ENCODE results near the gene TREX2. TPM values are rescaled to one million over a fixed set of nuclear protein-coding genes. Genes with fewer than 3 reads are reported as not detected.

The TREX2 gene
- total and polyA plus RNA-seq, 4 donors = 0.61 to 1.2 (median 0.64) TPM

DNA sequence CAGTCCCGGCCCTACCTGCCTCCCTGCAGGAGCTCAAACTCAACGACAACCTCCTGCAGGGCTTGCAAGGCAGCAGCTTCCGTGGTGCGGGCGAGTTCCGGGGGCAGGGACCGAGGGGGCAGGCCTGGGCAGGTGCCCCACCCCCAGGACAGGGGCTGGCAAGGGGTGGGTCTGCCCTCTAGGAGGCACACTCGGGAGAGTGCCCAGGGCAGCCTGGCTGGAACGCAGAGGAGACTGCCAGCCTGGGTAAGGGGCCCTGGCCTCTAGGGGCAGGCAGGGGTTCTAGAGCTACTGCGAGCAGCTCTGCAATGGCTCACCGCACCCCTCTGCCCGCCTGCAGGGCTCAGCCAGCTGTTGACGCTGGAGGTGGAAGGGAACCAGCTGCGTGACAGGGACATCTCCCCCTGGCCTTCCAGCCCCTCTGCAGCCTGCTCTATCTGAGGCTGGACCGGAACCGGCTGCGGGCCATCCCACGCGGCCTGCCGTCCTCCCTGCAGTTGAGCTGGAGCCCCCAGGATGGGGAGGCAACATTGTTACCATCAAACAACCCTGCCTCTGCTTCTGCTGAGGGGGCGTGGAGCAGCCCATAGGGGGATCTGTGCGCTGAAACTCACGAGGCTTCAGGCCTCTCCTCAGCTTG, 36.6 kb upstream of the TREX2 start:
- DNase-seq (peak in 1 of 3 donors; percentile 29), ATAC-seq (ENCODE audit: insufficient read depth, low FRiP score) (no peak)
- 84 to 93% methylated on average over 15 to 23 of the region's 23 CpGs for WGBS, 2 donors
- Histone ChIP-seq H3K27ac (ENCODE audit: low read depth in 1 of 2, low read length in 1 of 2) (no peak overlapping the region), H3K4me1 (ENCODE audit: control insufficient read depth in 5 of 5, insufficient read depth in 5 of 5, low read length in 5 of 5) (peaks cover 0 to 37% (median 9%) of the 10 kb centered on the region in 5 donors), H3K9me3 (ENCODE audit: control insufficient read depth in 4 of 4, insufficient read depth in 3 of 4, low read length in 3 of 4) (peaks cover 0 to 3% (median 0%) of the 10 kb centered on the region in 4 donors), H3K36me3 (ENCODE audit: control insufficient read depth in 4 of 4, insufficient read depth in 4 of 4, low read length in 4 of 4) (no peaks in the 10 kb centered on the region), H3K9ac (ENCODE audit: insufficient read depth in 1 of 2, low read length in 2 of 2) (no peak overlapping the region), H3K27me3 (ENCODE audit: control insufficient read depth in 3 of 3, insufficient read depth in 3 of 3, low read length in 2 of 3) (no peaks in the 10 kb centered on the region), H3K4me3 (no peak overlapping the region)
- TF ChIP-seq, protein P1, sequence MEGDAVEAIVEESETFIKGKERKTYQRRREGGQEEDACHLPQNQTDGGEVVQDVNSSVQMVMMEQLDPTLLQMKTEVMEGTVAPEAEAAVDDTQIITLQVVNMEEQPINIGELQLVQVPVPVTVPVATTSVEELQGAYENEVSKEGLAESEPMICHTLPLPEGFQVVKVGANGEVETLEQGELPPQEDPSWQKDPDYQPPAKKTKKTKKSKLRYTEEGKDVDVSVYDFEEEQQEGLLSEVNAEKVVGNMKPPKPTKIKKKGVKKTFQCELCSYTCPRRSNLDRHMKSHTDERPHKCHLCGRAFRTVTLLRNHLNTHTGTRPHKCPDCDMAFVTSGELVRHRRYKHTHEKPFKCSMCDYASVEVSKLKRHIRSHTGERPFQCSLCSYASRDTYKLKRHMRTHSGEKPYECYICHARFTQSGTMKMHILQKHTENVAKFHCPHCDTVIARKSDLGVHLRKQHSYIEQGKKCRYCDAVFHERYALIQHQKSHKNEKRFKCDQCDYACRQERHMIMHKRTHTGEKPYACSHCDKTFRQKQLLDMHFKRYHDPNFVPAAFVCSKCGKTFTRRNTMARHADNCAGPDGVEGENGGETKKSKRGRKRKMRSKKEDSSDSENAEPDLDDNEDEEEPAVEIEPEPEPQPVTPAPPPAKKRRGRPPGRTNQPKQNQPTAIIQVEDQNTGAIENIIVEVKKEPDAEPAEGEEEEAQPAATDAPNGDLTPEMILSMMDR (IDR thresholded peaks at IDR 0.05; ENCODE audit: control extremely low read depth, extremely low read depth) = no peak

DNA sequence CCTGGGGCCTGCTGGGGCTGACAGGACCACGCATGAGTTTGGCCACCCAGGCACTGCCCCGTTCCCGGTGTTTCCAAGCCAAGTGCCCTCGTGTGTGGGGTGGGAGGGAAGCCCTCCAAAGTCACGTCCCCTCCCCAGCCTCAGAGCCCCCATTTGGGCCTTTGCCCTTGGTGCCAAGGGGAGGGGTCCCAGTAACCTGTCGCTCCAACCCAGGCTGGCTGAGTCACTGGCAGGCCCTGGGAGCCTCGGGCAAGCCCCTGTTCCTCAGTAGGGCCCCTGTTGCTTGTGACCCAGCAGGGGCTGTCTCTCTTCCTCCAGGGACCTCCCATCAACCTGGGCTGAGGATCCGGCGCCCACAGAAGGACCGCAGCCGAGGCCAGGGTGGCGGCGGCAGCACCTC, 35.2 kb upstream of the TREX2 start:
- WGBS, 2 donors = 91% methylated on average over 13 of the region's 13 CpGs; no CpG with 5 or more reads in 1 of the 2 donors
- ATAC-seq (ENCODE audit: insufficient read depth, low FRiP score) (no peak), DNase-seq (no peak)
- Histone ChIP-seq H3K9ac (ENCODE audit: insufficient read depth in 1 of 2, low read length in 2 of 2) (no peak overlapping the region), H3K36me3 (ENCODE audit: control insufficient read depth in 4 of 4, insufficient read depth in 4 of 4, low read length in 4 of 4) (no peaks in the 10 kb centered on the region), H3K27me3 (ENCODE audit: control insufficient read depth in 3 of 3, insufficient read depth in 3 of 3, low read length in 2 of 3) (no peaks in the 10 kb centered on the region), H3K4me1 (ENCODE audit: control insufficient read depth in 5 of 5, insufficient read depth in 5 of 5, low read length in 5 of 5) (peaks cover 0 to 37% (median 11%) of the 10 kb centered on the region in 5 donors), H3K27ac (ENCODE audit: low read depth in 1 of 2, low read length in 1 of 2) (no peak overlapping the region), H3K4me3 (no peak overlapping the region), H3K9me3 (ENCODE audit: control insufficient read depth in 4 of 4, insufficient read depth in 3 of 4, low read length in 3 of 4) (peaks cover 0 to 4% (median 0%) of the 10 kb centered on the region in 4 donors)
- TF ChIP-seq, protein P1 (IDR thresholded peaks at IDR 0.05; ENCODE audit: control extremely low read depth, extremely low read depth) = no peak

DNA sequence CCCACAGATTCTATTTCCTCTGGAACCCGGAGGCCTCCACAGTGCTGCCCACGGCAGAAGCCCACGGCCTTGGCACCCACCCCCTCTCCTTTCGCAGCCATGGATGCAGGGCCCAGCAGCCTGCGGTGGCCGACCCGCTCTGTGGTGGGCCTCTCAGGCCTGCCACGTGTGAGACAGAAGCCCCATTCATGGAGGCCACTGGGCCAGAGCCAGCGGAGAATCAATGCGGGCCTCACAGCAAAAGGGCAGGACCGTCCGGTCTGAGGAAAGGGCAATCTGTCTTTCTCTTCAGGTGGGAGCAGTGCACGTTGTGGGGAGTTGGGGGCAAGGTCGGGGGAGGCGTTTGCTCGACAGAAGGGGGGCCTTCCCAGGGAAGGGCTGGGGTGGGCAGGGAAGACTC, 32.9 kb upstream of the TREX2 start:
- Histone ChIP-seq H3K4me3 (no peak overlapping the region), H3K4me1 (ENCODE audit: control insufficient read depth in 5 of 5, insufficient read depth in 5 of 5, low read length in 5 of 5) (peaks cover 0 to 30% (median 11%) of the 10 kb centered on the region in 5 donors), H3K36me3 (ENCODE audit: control insufficient read depth in 4 of 4, insufficient read depth in 4 of 4, low read length in 4 of 4) (no peaks in the 10 kb centered on the region), H3K9me3 (ENCODE audit: control insufficient read depth in 4 of 4, insufficient read depth in 3 of 4, low read length in 3 of 4) (peaks cover 0 to 7% (median 0%) of the 10 kb centered on the region in 4 donors), H3K27me3 (ENCODE audit: control insufficient read depth in 3 of 3, insufficient read depth in 3 of 3, low read length in 2 of 3) (no peaks in the 10 kb centered on the region), H3K9ac (ENCODE audit: insufficient read depth in 1 of 2, low read length in 2 of 2) (no peak overlapping the region), H3K27ac (ENCODE audit: low read depth in 1 of 2, low read length in 1 of 2) (no peak overlapping the region)
- 84 to 90% methylated on average over 2 to 16 of the region's 16 CpGs for WGBS, 2 donors
- ATAC-seq (ENCODE audit: insufficient read depth, low FRiP score) = no peak
- no peak for DNase-seq
- TF ChIP-seq, protein P1 (IDR thresholded peaks at IDR 0.05; ENCODE audit: control extremely low read depth, extremely low read depth) = no peak

Measured in lung (tissue), 12 donors.